HG03439 (cell line): ENCODE results near the gene FBLN5.

Source experiments
- ATAC-seq: cut with Tn5 transposase; IDR thresholded peaks from one replicate; pipeline ENCODE4 v1.9.1; 2021; ENCODE audit warnings: mild to moderate bottlenecking, moderate library complexity; ENCODE audit not compliant: unreplicated experiment

FBLN5 gene

DNA sequence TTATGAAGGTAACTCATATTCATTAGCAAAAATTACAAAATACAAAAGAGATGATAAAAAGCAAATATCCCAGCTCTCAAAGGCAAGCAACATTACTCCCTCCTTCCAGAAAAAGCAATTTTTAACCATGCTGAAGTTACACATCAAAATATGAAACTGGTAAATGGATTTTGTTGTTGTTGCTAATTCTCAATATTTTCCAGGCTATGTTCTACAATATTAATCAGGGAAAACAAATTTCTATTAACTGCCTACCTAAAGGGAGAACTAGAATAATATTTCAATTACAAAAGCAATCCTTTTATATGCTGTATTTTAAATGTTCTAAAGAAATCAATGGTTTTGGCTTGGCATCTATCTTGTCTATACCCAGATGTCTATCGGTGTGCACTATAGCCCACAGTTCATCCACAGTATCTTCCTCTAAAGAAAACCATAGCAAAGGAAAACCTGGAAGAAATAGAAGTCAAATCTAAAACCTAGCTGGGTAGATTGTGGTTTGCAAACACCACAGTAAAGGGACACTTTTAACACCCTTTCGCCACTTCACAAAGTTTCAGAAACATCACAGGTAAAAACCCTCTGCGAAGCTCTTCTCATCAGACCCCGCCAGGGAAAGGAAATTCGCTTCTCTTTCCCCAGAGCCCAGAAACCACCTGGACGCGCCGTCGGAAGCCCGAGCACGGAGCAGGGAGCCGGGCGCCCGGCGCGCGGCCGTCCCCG lies 112.1 kb downstream of the FBLN5 start:
- no peak for ATAC-seq

DNA sequence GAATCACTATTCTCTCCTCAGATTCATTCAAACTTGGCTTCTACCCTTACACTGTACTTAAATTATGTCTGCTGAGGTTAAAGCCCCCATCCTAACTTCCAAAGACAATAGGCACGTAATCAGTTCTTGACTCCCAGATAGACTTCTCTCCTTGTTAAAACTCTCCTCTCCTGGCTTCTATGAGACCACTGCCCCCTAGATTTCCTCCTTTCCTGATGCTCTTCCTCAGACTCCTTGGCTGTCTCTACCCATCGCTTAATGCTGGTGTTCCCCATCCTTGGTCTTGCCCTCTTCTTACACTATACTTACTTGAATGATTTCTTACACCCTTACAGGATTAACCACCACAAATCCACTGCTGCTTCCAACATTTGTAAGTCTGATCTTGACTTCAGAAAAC lies 112.9 kb downstream of the FBLN5 start:
- no peak for ATAC-seq

DNA sequence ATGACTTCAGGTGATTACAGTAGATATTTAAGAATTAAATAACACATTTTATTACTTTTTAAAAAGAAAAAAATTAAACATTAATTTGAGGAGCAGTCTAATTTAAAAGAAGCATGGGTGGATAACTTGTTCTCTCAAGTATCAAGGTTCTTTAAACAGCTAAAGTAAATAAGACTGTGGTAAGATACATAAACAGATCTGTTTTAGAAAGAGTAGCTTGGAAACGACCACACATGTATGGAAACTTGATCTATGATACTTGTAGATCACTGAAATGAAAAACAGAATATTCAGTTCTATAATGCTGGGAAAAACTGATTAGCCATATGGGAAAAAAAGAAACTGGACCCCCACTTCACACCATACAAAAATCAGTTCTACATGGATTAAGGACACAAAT lies 116.2 kb downstream of the FBLN5 start:
- ATAC-seq = no peak

DNA sequence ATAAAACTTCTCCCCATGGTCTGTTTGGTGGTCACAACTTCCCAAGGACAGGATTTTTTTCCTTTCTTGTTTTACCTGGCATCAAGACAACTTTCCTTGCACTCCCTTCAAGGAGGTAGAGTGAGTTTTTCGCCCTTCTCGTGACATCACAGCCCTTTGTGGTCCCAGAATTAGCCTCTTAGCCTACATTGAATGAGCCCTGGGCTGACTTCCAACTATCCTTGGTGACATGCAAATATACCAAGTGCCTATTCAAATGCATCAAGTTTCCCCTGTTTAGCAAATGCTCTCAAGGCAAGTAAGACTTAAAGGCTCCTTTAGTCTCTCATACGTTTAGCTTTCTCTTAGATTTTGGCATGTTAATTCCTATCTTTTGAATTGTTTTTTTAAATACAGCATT lies 116.7 kb downstream of the FBLN5 start:
- no peak for ATAC-seq

DNA sequence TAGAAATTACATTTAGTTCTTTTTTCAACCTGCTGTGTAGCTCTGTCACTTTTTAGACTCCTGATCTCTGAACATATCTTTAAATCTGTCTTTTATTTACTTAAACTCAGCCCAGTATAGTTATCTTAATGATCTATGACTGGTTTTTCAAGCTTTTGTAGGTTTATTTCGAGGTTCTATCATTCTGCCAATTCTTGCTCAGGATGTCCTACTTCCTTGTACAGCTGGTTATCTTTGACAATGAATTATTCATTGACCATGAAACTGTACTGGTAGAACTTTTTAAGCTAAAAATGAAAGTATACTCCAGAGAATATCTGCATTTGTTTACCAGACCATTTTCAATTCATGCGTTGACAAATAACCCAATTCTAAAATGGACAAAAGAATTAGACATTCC lies 118.0 kb downstream of the FBLN5 start:
- ATAC-seq = no peak

DNA sequence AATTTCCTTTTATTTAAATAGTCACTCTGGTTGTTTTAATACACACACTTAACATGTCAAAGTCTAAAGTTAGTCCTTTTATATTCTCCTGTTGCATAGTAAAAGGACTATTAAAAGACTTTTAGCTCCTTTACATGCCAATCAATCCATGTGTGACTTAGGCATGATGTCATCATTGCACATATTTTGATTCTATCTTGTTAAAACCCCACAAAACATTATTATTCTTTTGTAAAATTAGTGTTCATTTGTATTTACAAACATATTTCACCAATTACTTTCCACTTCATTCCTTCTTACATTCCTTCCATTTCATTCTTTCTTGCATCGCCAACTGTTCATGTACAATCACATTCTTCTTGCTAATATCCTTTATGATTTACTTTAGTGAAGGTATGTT lies 119.7 kb downstream of the FBLN5 start:
- ATAC-seq = no peak
